HG03103 (cell line): ENCODE data around the gene CCDC192.
"Not testable (repeated sequence)": the region's sequence is repeated elsewhere in the genome, so short reads cannot be mapped to it uniquely, and the experiment has no call there.

Experiments
- ATAC-seq: cut with Tn5 transposase; IDR thresholded peaks from one replicate; pipeline ENCODE4 v1.9.1; 2021; ENCODE audit warnings: low read depth; ENCODE audit not compliant: unreplicated experiment

The CCDC192 gene

GRCh38 chr5:127839496-127840197 lies 136.5 kb downstream of the CCDC192 start:
- peak; percentile 32 for ATAC-seq

GRCh38 chr5:127840198-127840524 lies 137.0 kb downstream of the CCDC192 start:
- peak; percentile 61 for ATAC-seq

- ATAC-seq, result no peak
Measured at GRCh38 chr5:127840809-127841208, 137.6 kb downstream of the CCDC192 start.

- no peak for ATAC-seq
Measured at GRCh38 chr5:127844581-127845021, 141.4 kb downstream of the CCDC192 start.

- ATAC-seq, result no peak
Measured at GRCh38 chr5:127846884-127847283, 143.7 kb downstream of the CCDC192 start.

GRCh38 chr5:127847641-127848040 lies 144.4 kb downstream of the CCDC192 start:
- ATAC-seq, result not testable (repeated sequence)

GRCh38 chr5:127848098-127848497 lies 144.9 kb downstream of the CCDC192 start:
- ATAC-seq, result no peak

- no peak for ATAC-seq
Measured at GRCh38 chr5:127849408-127849807, 146.2 kb downstream of the CCDC192 start.

GRCh38 chr5:127849891-127850290 lies 146.7 kb downstream of the CCDC192 start:
- no peak for ATAC-seq

GRCh38 chr5:127851964-127852363 lies 148.8 kb downstream of the CCDC192 start:
- no peak for ATAC-seq

- no peak for ATAC-seq
Measured at GRCh38 chr5:127854520-127854919, 151.3 kb downstream of the CCDC192 start.

GRCh38 chr5:127856292-127856691 lies 153.1 kb downstream of the CCDC192 start:
- ATAC-seq, result peak; percentile 62

- ATAC-seq, result no peak
Measured at GRCh38 chr5:127858116-127858784, 155.1 kb downstream of the CCDC192 start.

- no peak for ATAC-seq
Measured at GRCh38 chr5:127860291-127860690, 157.1 kb downstream of the CCDC192 start.

GRCh38 chr5:127863161-127863560 lies 160.0 kb downstream of the CCDC192 start:
- ATAC-seq, result no peak

GRCh38 chr5:127863610-127864395 lies 160.6 kb downstream of the CCDC192 start:
- ATAC-seq, result no peak

- ATAC-seq, result no peak
Measured at GRCh38 chr5:127864511-127864910, 161.3 kb downstream of the CCDC192 start.

GRCh38 chr5:127865273-127865672 lies 162.1 kb downstream of the CCDC192 start:
- peak; percentile 58 for ATAC-seq

GRCh38 chr5:127867022-127867783 lies 164.0 kb downstream of the CCDC192 start:
- no peak for ATAC-seq

- ATAC-seq, result peak; percentile 43
Measured at GRCh38 chr5:127870914-127871313, 167.7 kb downstream of the CCDC192 start.
